Measurements from ENCODE around the gene PRM3. TPM values are rescaled to one million over a fixed set of nuclear protein-coding genes. Genes with fewer than 3 reads are reported as not detected.

Gene PRM3
- polyA plus RNA-seq, 10 donors: not detected

DNA sequence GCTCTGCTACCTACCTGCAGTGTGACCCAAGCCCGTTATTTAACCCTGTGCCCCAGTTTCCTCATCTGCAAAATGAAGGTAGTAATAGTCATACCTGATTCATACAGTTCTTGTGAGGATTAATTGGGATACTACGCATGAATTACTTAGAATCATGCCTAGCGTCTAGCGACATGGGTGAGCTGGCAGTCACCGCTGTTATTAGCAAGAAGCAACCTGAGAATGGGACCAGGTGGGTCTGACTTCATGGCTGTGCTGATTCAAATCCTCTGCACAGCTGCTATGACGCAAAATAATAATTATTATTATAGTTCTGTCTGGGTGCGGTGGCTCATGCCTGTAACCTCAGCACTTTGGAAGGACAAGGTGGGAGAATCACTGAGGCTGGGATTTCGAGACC is 25.3 kb downstream of the PRM3 start:
- no peak for DNase-seq

- no peak for DNase-seq
These were observed 27.4 kb downstream of the PRM3 start for GRCh38 chr16:11245988-11246387.

- DNase-seq: no peak
These were observed 28.1 kb downstream of the PRM3 start for GRCh38 chr16:11245222-11245737.

DNA sequence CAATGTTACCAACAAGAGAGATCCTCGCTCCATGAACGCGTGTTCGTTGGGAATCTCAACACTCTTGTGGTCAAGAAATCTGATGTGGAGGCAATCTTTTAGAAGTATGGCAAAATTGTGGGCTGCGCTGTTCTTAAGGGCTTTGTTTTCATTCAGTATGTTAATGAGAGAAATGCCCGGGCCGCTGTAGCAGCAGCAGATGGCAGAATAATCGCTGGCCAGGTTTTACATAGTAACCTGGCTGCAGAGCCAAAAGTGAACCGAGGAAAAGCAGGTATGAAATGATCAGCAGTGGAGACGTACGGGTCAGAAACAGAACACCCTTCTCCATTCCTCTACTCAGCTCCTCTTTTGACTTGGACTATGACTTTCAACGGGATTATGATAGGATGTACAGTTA is 30.8 kb downstream of the PRM3 start:
- DNase-seq: no peak

DNA sequence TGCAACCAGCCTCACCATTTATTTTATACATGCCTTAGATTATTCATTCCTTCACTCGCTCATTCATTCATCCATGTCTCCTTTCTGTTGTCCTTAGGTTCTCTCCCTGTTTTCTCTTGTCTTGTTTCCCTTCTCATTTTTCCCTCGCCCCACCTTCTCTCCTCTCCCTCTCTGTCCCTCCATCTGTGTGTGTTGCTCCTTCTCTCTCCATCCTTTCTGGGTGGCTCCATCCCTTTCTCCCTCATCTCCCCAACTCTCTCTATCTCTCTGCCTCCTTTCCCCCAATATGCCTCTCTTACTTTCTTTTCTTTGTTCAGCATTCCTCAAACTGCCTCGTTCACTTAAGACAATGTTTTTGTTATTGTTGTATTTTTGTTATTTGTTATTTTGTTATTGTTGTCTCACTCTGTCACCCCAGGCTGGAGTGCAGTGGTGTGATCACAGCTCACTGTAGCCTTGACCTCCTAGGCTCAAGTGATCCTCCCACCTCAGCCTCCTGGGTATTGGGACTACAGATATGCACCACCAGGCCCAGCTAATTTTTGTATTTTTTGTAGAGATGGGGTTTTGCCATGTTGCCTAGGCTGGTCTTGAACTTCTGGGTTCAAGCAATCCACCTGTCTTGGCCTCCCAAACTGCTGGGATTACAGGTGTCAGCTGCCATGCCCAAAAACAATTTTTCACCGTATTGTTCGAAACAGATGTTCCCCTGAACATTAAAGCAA is 31.8 kb downstream of the PRM3 start:
- no peak for DNase-seq

DNA sequence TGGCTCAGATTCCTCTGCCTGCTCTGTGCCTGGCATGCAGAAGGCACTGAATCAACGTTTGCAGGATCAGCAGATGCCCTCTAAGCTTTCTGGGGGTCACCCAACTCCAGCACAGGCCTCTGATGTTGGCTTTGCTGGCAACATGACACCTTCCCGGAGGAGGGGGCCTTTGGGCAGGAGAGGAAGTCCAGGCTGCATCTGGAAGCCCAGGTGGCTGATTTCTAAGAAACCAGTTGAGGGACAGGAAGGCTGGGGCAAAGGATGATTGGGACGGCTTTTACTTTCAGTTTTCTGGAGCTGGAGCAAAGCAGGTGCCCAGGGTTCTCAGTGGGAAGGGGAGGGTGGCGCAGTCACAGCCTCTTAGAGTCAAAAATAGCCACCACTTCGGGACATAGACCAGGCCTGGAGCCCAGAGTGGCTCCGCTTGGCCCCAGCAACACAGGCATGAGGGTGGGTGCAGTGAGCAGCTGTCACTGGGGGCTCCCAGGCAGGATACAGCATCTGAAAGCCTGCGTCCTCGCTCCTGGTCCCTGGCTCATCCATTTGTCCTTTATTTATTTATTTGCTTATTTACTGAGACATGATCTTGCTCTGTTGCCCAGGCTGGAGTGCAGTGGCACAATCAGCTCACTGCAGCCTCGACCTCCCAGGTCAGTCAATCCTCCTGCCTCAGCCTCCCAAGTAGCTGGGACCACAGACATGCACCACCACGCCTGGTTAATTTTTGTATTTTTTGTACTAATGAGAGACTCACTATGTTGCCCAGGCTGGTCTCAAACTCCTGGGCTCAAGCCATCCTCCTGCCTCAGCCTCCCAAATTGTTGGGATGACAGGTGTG is 32.6 kb downstream of the PRM3 start:
- no peak for DNase-seq

DNA sequence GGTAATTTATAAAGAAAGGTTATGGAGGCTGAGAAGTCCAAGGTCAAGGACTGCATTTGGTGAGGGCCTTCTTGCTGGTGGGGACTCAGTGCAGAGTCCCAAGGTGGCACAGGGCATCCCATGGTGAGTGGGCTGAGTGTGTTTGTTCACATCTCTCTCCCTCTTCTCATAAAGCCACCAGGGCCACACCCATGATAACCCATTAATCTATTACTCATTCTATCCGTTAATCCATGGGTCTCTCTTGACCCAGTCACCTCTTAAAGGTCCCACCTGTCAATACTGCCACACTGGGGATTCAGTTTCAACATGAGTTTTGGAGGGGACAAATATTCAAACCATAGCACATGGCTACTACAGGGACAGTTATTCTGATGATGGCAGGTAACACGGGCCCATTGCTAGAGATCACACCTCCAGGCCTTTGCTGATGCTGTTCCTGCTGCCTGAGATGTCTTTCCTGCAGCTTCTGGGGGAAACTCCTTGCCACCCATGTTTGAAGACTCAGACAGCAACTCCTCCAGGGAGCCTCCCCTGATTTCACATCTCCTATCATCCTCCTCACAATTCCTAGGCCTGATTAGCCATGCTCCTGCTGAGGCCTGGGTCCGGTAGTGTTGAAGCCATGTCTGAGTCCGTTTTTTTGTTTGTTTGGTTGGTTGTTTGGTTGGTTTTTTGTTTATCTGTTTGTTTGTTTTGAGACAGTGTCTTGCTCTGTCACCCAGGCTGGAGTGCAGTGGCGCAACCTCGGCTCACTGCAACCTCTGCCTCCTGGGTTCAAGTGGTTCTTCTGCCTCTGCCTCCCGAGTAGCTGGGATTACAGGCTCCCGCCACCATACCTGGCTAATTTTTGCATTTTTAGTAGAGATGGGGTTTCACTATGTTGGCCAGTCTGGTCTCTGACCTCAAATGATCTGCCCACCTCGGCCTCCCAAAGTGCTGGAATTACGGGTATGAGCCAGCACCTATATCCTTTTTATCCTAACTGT is 33.5 kb downstream of the PRM3 start:
- DNase-seq: no peak

GRCh38 chr16:11238272-11239202 is 34.9 kb downstream of the PRM3 start:
- DNase-seq: no peak

GRCh38 chr16:11236461-11237254 is 36.8 kb downstream of the PRM3 start:
- no peak for DNase-seq

GRCh38 chr16:11235703-11235991 is 37.8 kb downstream of the PRM3 start:
- DNase-seq: no peak

- no peak for DNase-seq
These were observed 38.3 kb downstream of the PRM3 start for GRCh38 chr16:11234884-11235702.

DNA sequence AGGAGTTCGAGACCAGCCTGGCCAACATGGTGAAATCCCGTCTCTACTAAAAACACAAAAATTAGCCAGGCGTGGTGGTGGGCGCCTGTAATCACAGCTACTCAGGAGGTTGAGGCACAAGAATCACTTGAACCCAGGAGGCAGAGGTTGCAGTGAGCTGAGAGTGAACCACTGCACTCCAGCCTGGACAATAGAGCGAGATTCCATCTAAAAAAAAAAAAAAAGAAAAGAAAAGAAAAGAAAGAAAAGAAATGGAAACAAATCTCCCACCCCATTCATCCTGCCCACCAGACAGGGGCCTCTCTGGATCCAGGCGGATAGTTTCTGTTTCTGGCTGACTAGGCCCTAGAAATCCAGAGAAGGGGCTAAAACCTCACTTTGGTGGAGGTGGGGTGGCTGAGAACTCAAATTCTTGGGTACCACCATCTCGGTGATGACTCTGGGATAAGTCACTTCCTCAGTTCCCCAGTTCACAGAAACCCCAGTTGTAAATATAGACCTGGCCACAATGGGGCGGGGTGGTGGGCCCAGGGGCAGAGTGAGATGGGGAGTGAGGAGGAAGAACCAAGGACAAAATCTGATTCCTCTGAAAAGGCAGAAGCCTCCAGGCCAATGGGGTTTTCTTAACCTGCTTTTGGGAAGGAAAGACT is 39.6 kb downstream of the PRM3 start:
- no peak for DNase-seq

DNA sequence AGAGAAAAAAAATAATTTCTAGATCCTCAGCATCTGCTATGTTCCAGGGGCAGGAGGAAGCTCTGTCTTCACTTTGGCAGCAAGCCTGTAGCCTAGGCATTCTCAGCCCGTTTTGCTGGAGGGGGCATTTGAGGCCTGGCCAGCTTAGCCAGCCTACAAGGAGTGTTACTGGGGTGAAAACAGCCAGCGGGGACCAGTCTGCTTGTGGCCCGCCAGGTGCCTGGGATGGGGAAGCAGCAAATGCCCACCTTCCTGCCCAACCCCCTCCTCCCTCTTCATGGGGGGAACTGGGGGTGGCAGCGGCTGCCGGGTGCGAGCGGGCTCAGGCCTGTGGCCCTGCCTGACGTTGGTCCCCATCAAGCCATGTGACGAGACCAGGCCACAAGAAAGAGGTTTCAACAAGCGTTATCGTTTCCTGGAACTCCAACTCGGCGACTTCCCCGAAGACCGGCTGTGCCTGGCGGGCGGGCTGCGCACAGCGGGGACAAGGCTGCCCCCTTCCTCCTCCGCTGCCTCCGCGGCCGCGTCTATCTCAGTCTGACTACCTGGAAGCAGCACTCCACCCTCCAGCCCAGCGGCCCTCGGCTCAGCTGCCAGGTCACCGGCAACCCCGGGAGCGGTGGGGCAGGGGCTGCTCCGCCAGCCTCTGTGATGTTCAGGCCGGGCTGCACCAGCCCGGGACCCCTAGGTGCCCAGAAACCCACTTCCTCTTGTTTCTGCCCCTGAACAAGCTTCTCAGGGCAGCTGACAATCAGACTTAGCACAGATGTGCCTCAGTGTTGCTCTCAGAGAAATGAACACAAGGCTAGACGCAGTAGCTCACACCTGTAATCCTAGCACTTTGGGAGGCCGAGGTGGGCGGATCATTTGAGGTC is 40.3 kb downstream of the PRM3 start:
- peak in 1 of 3 donors; percentile 37 for DNase-seq

DNA sequence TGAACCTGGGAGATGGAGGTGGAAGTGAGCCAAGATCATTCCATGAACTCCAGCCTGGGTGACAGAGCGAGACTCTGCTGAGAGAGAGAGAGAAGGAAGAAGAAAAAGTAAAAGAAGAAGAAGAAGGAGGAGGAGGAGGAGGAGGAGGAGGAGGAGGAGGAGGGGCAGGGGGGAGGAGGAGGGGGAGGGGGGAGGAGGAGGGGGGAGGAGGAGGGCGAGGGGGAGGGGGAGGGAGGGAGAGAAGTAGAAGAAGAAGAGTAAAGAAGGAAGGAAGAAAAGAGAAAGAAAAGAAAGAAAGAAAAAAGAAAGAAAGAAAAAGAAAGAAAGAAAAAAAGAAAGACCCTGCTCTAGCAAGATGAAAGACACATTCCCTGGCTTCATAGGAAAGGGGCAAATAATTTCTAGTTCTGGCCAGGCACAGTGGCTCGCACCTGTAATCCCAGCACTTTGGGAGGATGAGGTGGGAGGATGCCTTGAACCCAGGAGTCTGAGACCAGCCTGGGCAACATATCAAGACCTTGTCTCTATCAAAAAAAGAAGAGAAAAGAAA is 41.1 kb downstream of the PRM3 start:
- DNase-seq: no peak

DNA sequence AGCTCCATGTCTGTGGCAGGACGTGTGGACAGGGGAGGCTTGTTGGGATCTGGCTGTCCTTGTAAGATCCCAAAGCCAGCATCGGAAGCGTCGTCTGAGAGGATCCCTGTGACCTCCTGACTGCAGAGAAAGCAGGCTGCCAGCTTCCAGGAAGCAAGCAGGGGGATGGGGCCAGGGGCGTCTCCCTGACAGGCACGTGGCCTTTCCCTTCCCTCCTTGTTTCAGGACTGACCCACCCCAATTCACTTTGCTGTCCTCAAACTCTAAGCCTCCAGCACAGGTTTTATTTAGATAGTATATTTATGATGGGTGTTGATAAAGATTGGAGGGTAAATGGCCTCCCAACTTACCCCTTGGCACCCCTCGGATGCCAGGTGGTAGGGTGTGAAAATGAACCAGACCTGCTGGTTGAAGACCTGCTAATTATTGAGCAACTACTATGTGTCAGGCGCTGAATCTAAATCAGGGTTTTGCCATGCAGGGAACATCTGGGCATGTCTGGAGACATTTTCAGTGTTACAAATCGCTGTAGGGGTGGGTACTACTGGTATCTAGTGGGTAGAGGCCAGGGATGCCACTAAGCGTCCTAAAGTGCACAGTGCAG is 42.0 kb downstream of the PRM3 start:
- no peak for DNase-seq

GRCh38 chr16:11229906-11230305 is 43.5 kb downstream of the PRM3 start:
- no peak for DNase-seq

- no peak for DNase-seq
These were observed 44.0 kb downstream of the PRM3 start for GRCh38 chr16:11229432-11229831.

Data from muscle of back (tissue), 11 donors.